ENCODE data around the gene RPAP2.

RPAP2 gene

DNA sequence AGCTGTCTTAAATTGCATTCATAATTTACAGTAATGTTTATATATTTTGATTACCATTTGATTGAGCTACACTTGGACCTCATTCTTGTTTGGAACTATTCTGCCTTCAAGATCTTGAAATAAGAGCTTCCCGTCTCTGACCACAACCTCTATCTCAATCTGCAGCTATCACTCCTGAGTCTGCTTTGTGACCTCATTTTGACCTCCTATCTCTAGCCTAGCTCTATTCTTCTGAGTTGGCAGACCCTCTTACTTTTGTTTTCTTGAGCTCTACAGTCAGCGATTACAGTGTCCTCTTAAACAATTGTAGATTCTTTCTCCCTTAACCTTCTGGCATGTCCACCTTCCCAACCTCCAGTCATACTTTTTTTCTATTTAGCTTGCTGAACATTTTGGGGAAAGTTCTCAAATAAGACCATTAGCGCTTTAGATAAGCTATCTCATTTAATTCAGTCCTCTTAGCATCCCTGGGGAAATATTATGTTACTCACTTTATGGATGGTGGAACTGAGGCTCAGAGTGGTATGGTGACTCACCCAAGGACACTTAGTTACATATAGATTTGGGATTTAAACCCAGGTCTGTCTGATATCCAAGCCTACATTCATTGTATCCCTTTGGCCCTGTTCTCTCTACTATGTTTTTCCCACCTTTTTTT is 19.1 kb downstream of the RPAP2 start:
- TF ChIP-seq PAX5 (IDR thresholded peaks at IDR 0.05; ENCODE audit: insufficient read depth, low read length, severe bottlenecking) (no peak), SPI1 (IDR thresholded peaks at IDR 0.05; ENCODE audit: low read depth, low read length) (no peak), POU2F2 (IDR thresholded peaks at IDR 0.05; ENCODE audit: low read depth, low read length) (no peak), POLR2AphosphoS5 (IDR thresholded peaks at IDR 0.05; ENCODE audit: low read depth, low read length) (no peak), TAF1 (IDR thresholded peaks at IDR 0.05; ENCODE audit: low read depth, low read length) (no peak), POLR2A (IDR thresholded peaks at IDR 0.05; ENCODE audit: low read depth, low read length) (no peak)
- FAIRE-seq (no peak), DNase-seq (ENCODE audit: insufficient read length, low spot score) (no peak)

DNA sequence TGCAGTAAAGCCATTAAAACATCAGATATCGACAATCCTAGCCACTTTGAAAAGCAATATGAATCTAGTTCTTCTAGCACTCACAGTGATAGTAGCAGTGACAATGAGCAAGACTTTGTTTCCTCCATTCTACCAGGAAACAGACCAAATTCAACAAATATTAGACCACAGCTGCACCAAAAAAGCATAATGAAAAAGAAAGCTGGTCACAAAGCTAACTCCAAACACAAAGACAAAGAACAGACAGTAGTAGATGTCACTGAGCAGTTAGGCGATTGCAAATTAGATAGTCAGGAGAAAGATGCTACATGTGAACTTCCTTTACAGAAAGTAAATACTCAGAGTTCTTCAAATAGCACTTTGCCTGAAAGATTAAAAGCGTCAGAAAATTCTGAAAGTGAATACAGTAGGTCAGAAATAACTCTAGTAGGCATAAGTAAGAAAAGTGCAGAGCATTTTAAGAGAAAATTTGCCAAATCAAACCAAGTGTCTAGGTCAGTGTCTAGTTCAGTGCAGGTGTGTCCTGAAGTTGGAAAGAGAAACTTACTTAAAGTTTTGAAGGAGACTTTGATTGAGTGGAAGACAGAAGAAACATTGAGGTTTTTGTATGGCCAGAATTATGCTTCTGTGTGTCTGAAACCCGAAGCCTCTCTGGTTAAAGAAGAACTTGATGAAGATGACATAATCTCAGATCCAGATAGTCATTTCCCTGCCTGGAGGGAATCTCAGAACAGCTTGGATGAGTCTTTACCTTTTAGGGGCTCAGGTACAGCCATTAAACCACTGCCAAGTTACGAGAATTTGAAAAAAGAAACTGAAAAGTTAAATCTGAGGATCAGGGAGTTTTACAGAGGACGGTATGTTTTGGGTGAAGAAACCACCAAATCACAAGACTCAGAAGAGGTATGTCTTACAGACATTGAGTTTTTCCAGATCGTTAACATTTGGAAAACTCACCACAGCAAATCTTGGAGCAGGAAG is 24.9 kb downstream of the RPAP2 start:
- no peak for TF ChIP-seq SPI1 (IDR thresholded peaks at IDR 0.05; ENCODE audit: low read depth, low read length)
- TF ChIP-seq POU2F2 (IDR thresholded peaks at IDR 0.05; ENCODE audit: low read depth, low read length) = no peak
- TF ChIP-seq TAF1 (IDR thresholded peaks at IDR 0.05; ENCODE audit: low read depth, low read length) = no peak
- DNase-seq (ENCODE audit: insufficient read length, low spot score) (no peak), FAIRE-seq (peak; percentile 13)

DNA sequence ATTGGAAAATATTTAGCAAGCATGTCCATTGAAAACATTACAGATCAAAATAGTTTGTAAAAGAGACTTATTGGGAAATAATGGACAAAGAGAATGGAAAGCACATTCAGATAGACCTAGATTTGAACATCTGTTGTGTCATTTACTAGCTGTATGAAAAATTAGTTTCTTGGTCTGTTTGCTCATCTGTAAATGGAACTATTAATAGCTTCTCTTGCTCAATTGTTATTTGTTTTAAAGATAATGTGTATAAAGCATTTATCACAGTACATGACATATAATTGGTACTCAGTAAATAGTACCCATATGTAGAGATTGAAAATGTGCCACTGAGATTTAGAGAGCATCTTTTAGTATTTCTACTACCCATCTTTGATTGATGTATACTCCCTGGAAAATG is 25.9 kb downstream of the RPAP2 start:
- no peak for TF ChIP-seq POLR2A (IDR thresholded peaks at IDR 0.05; ENCODE audit: low read depth, low read length)
- TF ChIP-seq POU2F2 (IDR thresholded peaks at IDR 0.05; ENCODE audit: low read depth, low read length) = no peak
- no peak for TF ChIP-seq SPI1 (IDR thresholded peaks at IDR 0.05; ENCODE audit: low read depth, low read length)
- TF ChIP-seq POLR2AphosphoS5 (IDR thresholded peaks at IDR 0.05; ENCODE audit: low read depth, low read length) = no peak
- TF ChIP-seq PAX5 (IDR thresholded peaks at IDR 0.05; ENCODE audit: insufficient read depth, low read length, severe bottlenecking) = no peak
- TF ChIP-seq TAF1 (IDR thresholded peaks at IDR 0.05; ENCODE audit: low read depth, low read length) = no peak
- no peak for FAIRE-seq
- DNase-seq (ENCODE audit: insufficient read length, low spot score) = no peak

DNA sequence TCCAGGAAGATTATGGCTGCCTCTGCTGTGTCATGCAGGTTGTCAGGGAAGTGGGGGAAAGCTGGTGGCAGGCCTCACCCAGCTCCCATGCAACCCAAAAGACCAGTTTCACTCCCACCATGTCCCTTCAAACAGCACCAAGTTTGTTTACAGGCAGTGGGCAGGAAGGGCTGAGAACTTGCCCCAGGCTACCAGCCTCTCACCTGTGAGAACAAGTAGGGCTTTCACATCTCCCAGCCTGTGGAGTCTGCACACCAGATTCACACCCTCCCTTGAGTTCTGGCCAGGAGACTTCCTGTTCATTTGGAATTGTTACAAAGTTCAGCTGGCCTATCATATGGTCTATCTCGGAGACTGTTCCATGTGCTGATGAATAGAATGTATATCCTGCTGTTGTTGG is 27.8 kb downstream of the RPAP2 start:
- peak; percentile 68 for FAIRE-seq

DNA sequence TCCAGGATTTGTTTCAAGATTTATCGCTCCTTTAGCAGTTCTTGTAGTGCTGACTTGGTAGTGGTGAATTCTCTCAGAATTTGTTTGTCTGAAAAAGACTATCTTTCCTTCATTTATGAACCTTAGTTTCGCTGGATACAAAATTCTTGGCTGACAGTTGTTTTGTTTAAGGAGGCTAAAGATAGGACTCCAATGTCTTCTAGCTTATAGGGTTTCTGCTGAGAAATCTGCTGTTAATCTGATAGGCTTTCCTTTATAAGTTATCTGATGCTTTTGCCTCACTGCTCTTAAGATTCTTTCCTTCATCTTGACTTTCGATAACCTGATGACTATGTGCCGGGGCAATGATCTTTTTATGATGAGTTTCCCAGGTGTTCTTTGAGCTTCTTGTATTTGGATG is 28.9 kb downstream of the RPAP2 start:
- FAIRE-seq = no peak

More for the DNA sequence above, 27.8 kb downstream of the RPAP2 start:
- TF ChIP-seq SPI1 (IDR thresholded peaks at IDR 0.05; ENCODE audit: low read depth, low read length) (no peak), POLR2AphosphoS5 (IDR thresholded peaks at IDR 0.05; ENCODE audit: low read depth, low read length) (no peak), TAF1 (IDR thresholded peaks at IDR 0.05; ENCODE audit: low read depth, low read length) (no peak), PAX5 (IDR thresholded peaks at IDR 0.05; ENCODE audit: insufficient read depth, low read length, severe bottlenecking) (no peak), POLR2A (IDR thresholded peaks at IDR 0.05; ENCODE audit: low read depth, low read length) (no peak), POU2F2 (IDR thresholded peaks at IDR 0.05; ENCODE audit: low read depth, low read length) (no peak)
- DNase-seq (ENCODE audit: insufficient read length, low spot score) = no peak

DNA sequence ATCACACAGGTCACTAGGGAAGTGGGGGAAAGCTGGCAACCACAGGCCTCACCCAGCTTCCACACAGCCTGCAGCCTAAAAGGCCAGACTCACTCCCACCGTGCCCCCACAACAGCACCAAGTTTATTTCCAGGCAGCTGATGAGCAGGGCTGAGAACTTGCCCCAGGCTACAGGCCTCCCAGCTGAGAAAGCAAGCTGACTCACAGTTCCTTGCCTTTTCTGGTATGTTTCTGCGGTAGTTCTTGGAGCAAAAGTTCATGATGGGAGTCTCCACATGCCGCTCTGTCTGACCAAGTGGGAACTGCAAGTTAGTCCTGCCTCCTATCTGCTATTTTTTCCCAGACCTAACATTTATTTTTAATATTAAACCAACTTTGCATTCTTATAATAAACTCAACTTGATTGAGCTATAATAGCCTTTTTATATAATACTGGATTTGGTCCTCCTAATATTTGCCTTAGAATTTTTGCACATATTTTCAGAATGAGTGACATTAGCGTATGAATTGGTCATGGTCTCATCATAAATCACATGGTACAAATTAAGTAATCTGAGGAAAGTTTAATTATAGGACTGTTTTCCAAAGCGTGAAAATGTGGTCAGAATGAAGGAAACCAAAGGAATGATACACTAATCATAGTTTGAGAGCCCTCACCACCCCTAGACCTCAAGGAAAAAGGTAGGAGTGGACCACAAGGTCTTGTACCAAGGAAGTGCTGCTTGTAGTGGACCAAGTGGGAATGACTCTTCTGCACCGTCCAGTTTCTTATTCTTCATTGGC is 30.7 kb downstream of the RPAP2 start:
- no peak for DNase-seq (ENCODE audit: insufficient read length, low spot score)
- TF ChIP-seq SPI1 (IDR thresholded peaks at IDR 0.05; ENCODE audit: low read depth, low read length) (no peak), POU2F2 (IDR thresholded peaks at IDR 0.05; ENCODE audit: low read depth, low read length) (no peak), POLR2AphosphoS5 (IDR thresholded peaks at IDR 0.05; ENCODE audit: low read depth, low read length) (no peak), TAF1 (IDR thresholded peaks at IDR 0.05; ENCODE audit: low read depth, low read length) (no peak), PAX5 (IDR thresholded peaks at IDR 0.05; ENCODE audit: insufficient read depth, low read length, severe bottlenecking) (no peak), POLR2A (IDR thresholded peaks at IDR 0.05; ENCODE audit: low read depth, low read length) (no peak)
- no peak for FAIRE-seq

More for the DNA sequence above, 28.9 kb downstream of the RPAP2 start:
- no peak for DNase-seq (ENCODE audit: insufficient read length, low spot score)
- TF ChIP-seq TAF1 (IDR thresholded peaks at IDR 0.05; ENCODE audit: low read depth, low read length) = no peak
- TF ChIP-seq POLR2AphosphoS5 (IDR thresholded peaks at IDR 0.05; ENCODE audit: low read depth, low read length) = no peak
- no peak for TF ChIP-seq SPI1 (IDR thresholded peaks at IDR 0.05; ENCODE audit: low read depth, low read length)
- no peak for TF ChIP-seq POLR2A (IDR thresholded peaks at IDR 0.05; ENCODE audit: low read depth, low read length)
- no peak for TF ChIP-seq PAX5 (IDR thresholded peaks at IDR 0.05; ENCODE audit: insufficient read depth, low read length, severe bottlenecking)
- TF ChIP-seq POU2F2 (IDR thresholded peaks at IDR 0.05; ENCODE audit: low read depth, low read length) = no peak

DNA sequence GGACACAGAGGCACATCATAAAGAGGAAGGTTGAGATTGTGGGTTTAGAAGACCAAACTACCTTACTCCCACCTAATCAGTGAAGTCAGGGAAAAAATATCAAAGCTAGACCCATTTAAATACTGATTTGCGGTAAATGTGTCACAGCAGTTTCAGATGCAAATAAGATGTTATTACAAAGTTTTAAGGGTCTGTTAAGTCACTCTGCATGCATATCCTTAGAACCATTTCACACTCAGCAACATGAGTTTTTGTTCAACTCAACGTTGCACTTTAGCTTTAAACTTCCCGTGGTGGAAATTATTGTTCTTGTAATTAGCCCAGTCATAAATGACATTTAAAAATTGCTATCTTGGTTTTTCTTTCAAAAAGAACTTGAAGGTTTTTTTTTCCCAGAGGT is 34.8 kb downstream of the RPAP2 start:
- FAIRE-seq (no peak), DNase-seq (ENCODE audit: insufficient read length, low spot score) (no peak)
- TF ChIP-seq PAX5 (IDR thresholded peaks at IDR 0.05; ENCODE audit: insufficient read depth, low read length, severe bottlenecking) = no peak
- TF ChIP-seq SPI1 (IDR thresholded peaks at IDR 0.05; ENCODE audit: low read depth, low read length) = no peak
- TF ChIP-seq POLR2AphosphoS5 (IDR thresholded peaks at IDR 0.05; ENCODE audit: low read depth, low read length) = no peak
- TF ChIP-seq TAF1 (IDR thresholded peaks at IDR 0.05; ENCODE audit: low read depth, low read length) = no peak
- no peak for TF ChIP-seq POU2F2 (IDR thresholded peaks at IDR 0.05; ENCODE audit: low read depth, low read length)
- no peak for TF ChIP-seq POLR2A (IDR thresholded peaks at IDR 0.05; ENCODE audit: low read depth, low read length)

DNA sequence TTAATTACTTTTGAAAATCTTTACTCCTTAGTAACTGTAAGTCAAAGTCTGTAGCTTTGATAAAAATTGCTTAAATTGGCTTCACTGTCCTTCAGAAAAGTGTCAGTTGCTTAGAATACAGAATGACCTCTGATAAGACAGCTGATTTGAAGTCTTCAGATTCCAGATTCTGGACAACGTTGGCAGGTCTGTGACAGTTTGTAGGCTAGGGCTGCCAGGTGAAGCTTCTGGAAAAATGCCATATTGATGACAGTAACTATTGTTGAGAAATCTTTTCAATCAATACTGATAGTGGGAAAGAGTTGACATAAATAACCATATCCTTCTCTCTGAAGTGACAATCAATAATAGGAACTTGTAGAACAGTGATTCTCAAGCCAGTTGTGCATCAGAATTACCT is 41.3 kb downstream of the RPAP2 start:
- DNase-seq (ENCODE audit: insufficient read length, low spot score) (no peak), FAIRE-seq (no peak)
- no peak for TF ChIP-seq SPI1 (IDR thresholded peaks at IDR 0.05; ENCODE audit: low read depth, low read length)
- TF ChIP-seq PAX5 (IDR thresholded peaks at IDR 0.05; ENCODE audit: insufficient read depth, low read length, severe bottlenecking) = no peak
- TF ChIP-seq TAF1 (IDR thresholded peaks at IDR 0.05; ENCODE audit: low read depth, low read length) = no peak
- no peak for TF ChIP-seq POU2F2 (IDR thresholded peaks at IDR 0.05; ENCODE audit: low read depth, low read length)
- TF ChIP-seq POLR2AphosphoS5 (IDR thresholded peaks at IDR 0.05; ENCODE audit: low read depth, low read length) = no peak
- no peak for TF ChIP-seq POLR2A (IDR thresholded peaks at IDR 0.05; ENCODE audit: low read depth, low read length)

Data from GM12891 (cell line).